ENCODE results near the gene DNAJC8.

The DNAJC8 gene

GRCh38 chr1:28232558-28233263 lies at the start of gene DNAJC8:
Gene DNAJC8, minus strand, starts transcription at chr1:28233029. Its CDS starts 31 bp downstream, at chr1:28232998.
- in situ Hi-C loops (cut with MboI; ENCODE audit: low sequenced_read_pairs), result no loop called here

- in situ Hi-C loops (cut with MboI; ENCODE audit: low sequenced_read_pairs), result no loop called here
Observed at GRCh38 chr1:28281608-28282425, 49.0 kb upstream of the DNAJC8 start.

- in situ Hi-C loops (cut with MboI; ENCODE audit: low sequenced_read_pairs), result no loop called here
Observed at GRCh38 chr1:28280977-28281381, 48.1 kb upstream of the DNAJC8 start.

DNA sequence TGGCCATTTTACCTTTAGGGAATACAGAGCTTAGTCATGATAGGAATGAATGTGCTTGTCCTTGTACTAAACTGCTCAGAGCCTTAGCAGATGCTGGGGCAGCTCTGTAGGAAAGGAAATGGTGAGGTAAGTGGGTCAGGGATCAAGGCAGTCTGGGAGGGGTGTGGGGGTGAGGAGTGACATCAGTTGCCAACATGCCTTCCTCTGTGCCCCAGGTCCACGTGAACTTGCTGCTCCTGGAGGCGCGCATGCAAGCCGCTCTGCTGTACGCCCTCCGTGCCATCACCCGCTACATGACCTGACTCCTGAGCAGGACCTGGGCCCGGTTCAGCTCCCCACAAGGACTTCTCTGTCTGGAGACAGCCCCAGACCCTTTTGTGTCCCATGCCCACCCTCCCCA lies 47.7 kb upstream of the DNAJC8 start:
- in situ Hi-C loops (cut with MboI; ENCODE audit: low sequenced_read_pairs), result no loop called here

DNA sequence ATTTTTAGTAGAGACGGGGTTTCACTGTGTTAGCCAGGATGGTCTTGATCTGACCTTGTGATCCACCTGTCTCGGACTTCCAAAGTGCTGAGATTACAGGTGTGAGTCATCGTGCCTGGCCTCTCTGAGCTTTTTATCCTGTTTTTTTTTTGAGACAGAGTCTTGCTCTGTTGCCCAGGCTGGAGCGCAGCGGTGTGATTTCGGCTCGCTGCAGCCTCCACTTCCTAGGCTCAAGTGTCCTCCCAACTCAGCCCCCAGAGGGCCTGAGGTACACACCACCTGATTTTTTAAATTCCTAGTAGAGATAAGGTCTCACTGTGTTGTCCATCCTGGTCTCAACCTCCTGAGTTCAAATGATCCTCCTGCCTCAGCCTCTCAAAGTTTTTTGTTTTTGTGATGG lies 46.9 kb upstream of the DNAJC8 start:
- in situ Hi-C loops (cut with MboI; ENCODE audit: low sequenced_read_pairs), result no loop called here

GRCh38 chr1:28278763-28279162 lies 45.9 kb upstream of the DNAJC8 start:
- in situ Hi-C loops (cut with MboI; ENCODE audit: low sequenced_read_pairs), result no loop called here

DNA sequence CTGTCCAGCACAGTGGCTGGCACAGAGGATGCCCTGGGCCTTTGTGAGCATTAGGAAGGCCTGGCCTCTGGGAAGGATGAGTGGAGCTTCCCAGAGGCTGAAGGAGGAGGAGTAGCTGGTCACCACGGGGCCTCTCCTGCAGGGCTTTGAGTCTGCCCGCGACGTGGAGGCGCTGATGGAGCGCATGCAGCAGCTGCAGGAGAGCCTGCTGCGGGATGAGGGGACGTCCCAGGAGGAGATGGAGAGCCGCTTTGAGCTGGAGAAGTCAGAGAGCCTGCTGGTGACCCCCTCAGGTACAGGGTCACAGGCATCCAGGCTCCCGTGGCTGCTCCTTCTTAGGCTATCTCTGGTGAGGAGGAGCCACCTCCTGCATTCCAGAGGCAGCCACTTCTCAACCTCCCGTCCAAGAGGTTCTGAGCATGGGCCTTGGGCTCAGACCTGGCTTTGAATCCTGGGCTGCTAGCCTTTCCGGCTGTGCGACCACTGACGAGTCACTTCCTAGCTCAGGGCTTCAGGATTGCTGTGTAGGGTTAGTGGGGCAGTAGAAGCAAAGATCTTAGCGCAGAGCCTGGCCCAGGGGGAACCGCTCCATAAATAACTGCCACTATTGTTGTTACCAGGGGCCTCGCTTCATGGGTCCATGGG lies 40.5 kb upstream of the DNAJC8 start:
- in situ Hi-C loops (cut with MboI; ENCODE audit: low sequenced_read_pairs), result no loop called here

GRCh38 chr1:28272215-28272852 lies 39.5 kb upstream of the DNAJC8 start:
- in situ Hi-C loops (cut with MboI; ENCODE audit: low sequenced_read_pairs), result no loop called here

DNA sequence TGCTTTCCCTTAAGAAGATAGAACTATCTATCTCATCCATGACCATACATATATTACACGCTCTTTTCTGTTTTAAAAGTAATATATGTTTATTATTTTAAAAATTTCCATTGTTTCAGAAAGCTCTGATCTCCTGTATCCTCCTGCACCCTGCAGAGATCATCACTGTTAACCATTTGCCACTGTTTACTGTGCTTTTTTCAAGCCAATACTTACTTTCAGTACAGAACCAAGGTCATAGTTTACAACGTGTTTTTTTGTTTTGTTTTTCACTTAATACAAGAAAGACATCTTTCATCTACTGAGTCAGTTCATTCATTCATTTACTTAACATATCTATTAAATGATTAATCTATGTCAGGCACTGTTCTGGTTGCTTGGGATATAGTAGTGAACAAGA lies 36.7 kb upstream of the DNAJC8 start:
- in situ Hi-C loops (cut with MboI; ENCODE audit: low sequenced_read_pairs), result no loop called here

GRCh38 chr1:28267633-28268032 lies 34.8 kb upstream of the DNAJC8 start:
- in situ Hi-C loops (cut with MboI; ENCODE audit: low sequenced_read_pairs), result no loop called here

- in situ Hi-C loops (cut with MboI; ENCODE audit: low sequenced_read_pairs), result no loop called here
Observed at GRCh38 chr1:28266920-28267322, 34.1 kb upstream of the DNAJC8 start.

- in situ Hi-C loops (cut with MboI; ENCODE audit: low sequenced_read_pairs), result no loop called here
Observed at GRCh38 chr1:28265577-28265976, 32.7 kb upstream of the DNAJC8 start.

DNA sequence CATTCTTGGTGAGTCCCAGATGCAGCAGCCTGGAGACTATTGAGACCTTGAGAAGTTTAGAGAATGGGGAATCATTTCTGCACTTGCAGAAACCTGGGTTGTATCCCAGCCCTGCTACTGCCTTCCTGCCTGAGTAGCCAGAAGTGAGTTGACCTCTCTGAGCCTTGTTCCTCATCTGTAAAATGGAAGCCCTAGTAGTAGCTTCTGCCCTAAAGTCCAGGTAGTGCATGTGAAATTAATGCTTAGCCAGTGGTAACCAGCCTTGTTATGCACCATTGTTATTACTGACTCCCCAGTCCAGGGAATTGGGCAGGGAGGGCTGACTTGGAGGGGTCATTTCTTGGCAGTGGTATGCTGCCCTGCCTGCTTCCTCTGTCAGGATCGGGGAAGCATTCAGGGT lies 32.1 kb upstream of the DNAJC8 start:
- in situ Hi-C loops (cut with MboI; ENCODE audit: low sequenced_read_pairs), result no loop called here

DNA sequence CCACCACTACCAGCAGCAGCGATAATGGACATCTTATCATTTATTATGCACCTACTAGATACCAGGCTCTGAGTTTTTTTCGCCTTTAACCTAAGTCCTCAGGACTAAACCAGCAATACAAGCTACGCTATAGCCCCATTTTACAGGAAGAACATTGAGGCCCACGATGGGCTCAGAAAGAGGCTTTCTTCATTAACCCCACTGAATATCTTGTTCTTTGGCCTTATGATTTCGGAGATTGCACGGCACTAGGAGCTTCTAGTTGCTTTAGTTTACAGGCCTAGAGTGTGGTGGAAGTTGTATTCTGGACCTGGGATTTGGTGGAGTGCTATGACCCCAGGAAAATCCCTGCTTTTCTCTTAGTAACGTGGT lies 28.0 kb upstream of the DNAJC8 start:
- in situ Hi-C loops (cut with MboI; ENCODE audit: low sequenced_read_pairs), result no loop called here

DNA sequence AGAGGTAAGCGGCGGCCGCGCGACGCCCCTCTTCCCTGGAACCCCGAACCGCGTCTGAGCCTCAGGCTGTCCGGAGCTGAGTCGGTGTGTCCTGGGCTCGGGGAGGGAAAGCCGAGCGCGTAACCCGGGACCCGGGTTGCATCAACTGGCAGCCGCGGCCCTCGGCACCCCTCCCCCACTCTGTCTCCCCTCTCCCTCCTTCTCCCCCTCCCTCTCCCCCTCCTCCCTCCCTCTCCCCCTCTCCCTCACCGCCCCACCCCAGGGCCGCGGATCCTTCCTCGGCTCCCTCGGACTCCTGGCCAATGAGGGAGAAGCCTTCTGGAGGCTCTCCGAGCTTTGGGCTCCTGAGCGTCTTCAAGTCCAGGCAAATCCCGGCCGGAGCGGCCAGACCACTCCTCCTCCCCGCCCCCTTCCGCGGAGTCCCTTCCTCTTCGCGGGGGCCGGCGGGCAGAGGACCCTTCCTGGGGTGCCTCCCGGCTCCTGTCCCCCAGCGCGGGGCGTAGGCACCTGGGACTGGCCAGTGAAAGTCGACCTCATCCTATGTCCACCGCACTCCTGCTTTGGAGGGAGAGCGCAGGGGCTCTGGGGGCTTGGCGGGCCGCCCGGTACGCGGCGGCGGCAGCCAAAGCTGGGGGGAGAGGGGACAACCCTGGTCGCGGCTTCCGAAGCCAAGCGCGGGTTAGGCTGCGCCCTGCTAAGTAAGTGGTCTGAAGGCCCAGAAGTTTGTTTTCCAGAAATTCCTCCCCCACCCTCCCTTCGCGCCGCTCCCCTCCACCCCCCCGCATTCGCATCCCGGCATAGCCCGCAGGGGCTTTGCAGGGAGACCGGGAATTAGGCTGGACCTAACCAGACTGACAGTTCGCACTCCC lies 27.3 kb upstream of the DNAJC8 start:
- in situ Hi-C loops (cut with MboI; ENCODE audit: low sequenced_read_pairs), result no loop called here

GRCh38 chr1:28259252-28259933 lies 26.6 kb upstream of the DNAJC8 start, which contains the start of gene SESN2:
Gene SESN2, plus strand, starts transcription at chr1:28259518. Its CDS starts 330 bp downstream, at chr1:28259848.
- in situ Hi-C loops (cut with MboI; ENCODE audit: low sequenced_read_pairs), result no loop called here

- in situ Hi-C loops (cut with MboI; ENCODE audit: low sequenced_read_pairs), result no loop called here
Observed at GRCh38 chr1:28258628-28259251, 25.9 kb upstream of the DNAJC8 start.

GRCh38 chr1:28257736-28258135 lies 24.9 kb upstream of the DNAJC8 start:
- in situ Hi-C loops (cut with MboI; ENCODE audit: low sequenced_read_pairs), result no loop called here

- in situ Hi-C loops (cut with MboI; ENCODE audit: low sequenced_read_pairs), result no loop called here
Observed at GRCh38 chr1:28256197-28256827, 23.5 kb upstream of the DNAJC8 start.

Data from HL-60/S4 treated with retinoic acid at 250 ng/mL for 4 days and 3 days (cell line).